ENCODE data around the gene SEPTIN10. TPM values are rescaled to one million over a fixed set of nuclear protein-coding genes. Genes with fewer than 3 reads are reported as not detected.

SEPTIN10 gene
- total and polyA plus RNA-seq, 2 of the 8 experiments (the other 6 are each of a cell fraction or from before 2014, with no cell fraction given): 23.7 to 101 TPM

DNA sequence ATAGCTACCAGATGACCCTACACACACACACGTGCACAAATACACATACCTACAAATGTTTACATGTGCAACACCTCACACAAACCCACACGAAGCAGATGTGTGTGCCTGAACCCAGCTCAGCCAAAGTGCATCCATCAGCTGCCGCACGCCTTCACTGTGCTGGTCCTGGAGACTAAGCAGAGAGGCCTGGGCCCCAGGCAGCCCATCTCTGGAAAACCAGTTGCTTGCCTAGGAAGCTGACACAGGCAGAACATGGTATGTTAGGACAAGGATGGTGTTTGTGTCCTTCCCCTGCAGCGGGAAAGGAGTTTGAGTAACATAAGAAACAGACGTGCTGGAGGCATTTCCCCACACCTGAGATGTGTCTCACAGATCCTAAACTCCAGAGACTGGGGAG lies 86.7 kb downstream of the SEPTIN10 start:
- no peak overlapping the region for H3K56ac ChIP-seq (replicated peaks; ENCODE audit: insufficient read length, low read depth, low read length)
- H3K79me1 ChIP-seq (ENCODE audit: low read depth, low read length): no peaks in the 10 kb centered on the region
- no peak overlapping the region for H2BK5ac ChIP-seq (ENCODE audit: low read depth, low read length)
- no peak overlapping the region for H2BK12ac ChIP-seq (ENCODE audit: low read depth, low read length)
- no peak overlapping the region for H2AFZ ChIP-seq (ENCODE audit: low read length)
- no peak overlapping the region for H3K9ac ChIP-seq (replicated peaks in 1 of 4; ENCODE audit: extremely low read depth in 1 of 4, low read depth in 3 of 4, low read length in 3 of 4)
- H2BK120ac ChIP-seq (replicated peaks; ENCODE audit: low read depth, low read length): no peak overlapping the region
- peaks cover 2% of the 10 kb centered on the region; the same call in 1 of the 2 replicates for H3K23me2 ChIP-seq (ENCODE audit: low read depth, low read length)
- H3K18ac ChIP-seq (ENCODE audit: extremely low read depth, low read length): no peak overlapping the region
- H2BK15ac ChIP-seq (ENCODE audit: low read length): no peak overlapping the region
- no peaks in the 10 kb centered on the region for H3K9me3 ChIP-seq (ENCODE audit: insufficient read depth in 2 of 2, low read depth in 1 of 2, low read length in 1 of 2)
- WGBS, 2 experiments (ENCODE audit: extremely low coverage in 1 of 2, insufficient coverage in 1 of 2, insufficient read length in 1 of 2, insufficient replicate concordance in 2 of 2, low coverage in 1 of 2, low lambda C conversion rate in 2 of 2, missing lambda C conversion rate in 1 of 2): 86% methylated on average over 6 of the region's 6 CpGs; no CpG with 5 or more reads in 1 of the 2 experiments
- no peak overlapping the region for H3K4ac ChIP-seq (replicated peaks; ENCODE audit: insufficient read length, low read depth, low read length)
- H4K20me1 ChIP-seq (replicated peaks in 1 of 2; ENCODE audit: control insufficient read depth in 1 of 2, insufficient read depth in 2 of 2, low read length in 2 of 2): no peaks in the 10 kb centered on the region
- 0 out of 2 replicates have a peak overlapping the region, but pooled peaks have one; percentile 60 for H4K8ac ChIP-seq (ENCODE audit: extremely low read depth, insufficient read depth, low read length)
- H3K4me2 ChIP-seq (ENCODE audit: insufficient read depth in 1 of 2, low read depth in 2 of 2, low read length in 2 of 2): no peak overlapping the region
- H3K79me2 ChIP-seq (ENCODE audit: control insufficient read depth in 1 of 2, insufficient read depth in 2 of 2, low read length in 2 of 2): no peaks in the 10 kb centered on the region
- H4K5ac ChIP-seq (ENCODE audit: insufficient read length, low read depth, low read length): no peak overlapping the region
- CTCF ChIA-PET (ENCODE audit: partially characterized antibody): interaction anchor here (3.3 to 4.6 kb wide), 2 partner anchors 16 to 19 kb away, joined by 13 to 26 read pairs; no protein-coding TSS in a partner anchor
- H3K36me3 ChIP-seq (ENCODE audit: control insufficient read depth in 2 of 4, insufficient read depth in 4 of 4, low read length in 3 of 4): no peaks in the 10 kb centered on the region
- no peak overlapping the region for H2AK5ac ChIP-seq (ENCODE audit: low read depth, low read length)
- POLR2A ChIA-PET (ENCODE audit: partially characterized antibody): no interaction called here
- DNase-seq (ENCODE audit: low read depth in 1 of 2, low spot score in 2 of 2) (no peak), FAIRE-seq (no peak)
- no peak overlapping the region for H2BK20ac ChIP-seq (ENCODE audit: low read length)
- no peak overlapping the region for H3K23ac ChIP-seq (ENCODE audit: insufficient read length)
- no peaks in the 10 kb centered on the region for H3K27me3 ChIP-seq (replicated peaks in 1 of 4; ENCODE audit: control insufficient read depth in 3 of 4, extremely low read depth in 1 of 4, insufficient read depth in 3 of 4, low read length in 3 of 4)
- no peak overlapping the region for H3K27ac ChIP-seq (ENCODE audit: low read depth, low read length)
- no peak overlapping the region for H3K4me3 ChIP-seq (ENCODE audit: extremely low read depth in 1 of 4, insufficient read depth in 2 of 4, low read depth in 3 of 4, low read length in 4 of 4)
- no peak overlapping the region for H3K14ac ChIP-seq (ENCODE audit: insufficient read length)
- H4K91ac ChIP-seq (replicated peaks; ENCODE audit: insufficient read length, low read length): no peak overlapping the region
- no peaks in the 10 kb centered on the region for H3K4me1 ChIP-seq (replicated peaks in 1 of 4; ENCODE audit: control insufficient read depth in 3 of 4, insufficient read depth in 4 of 4, low read length in 3 of 4)
- TF ChIP-seq POU5F1 (IDR thresholded peaks at IDR 0.05; ENCODE audit: low read depth, low read length): no peak
- no peak for TF ChIP-seq RFX5 (IDR thresholded peaks at IDR 0.05; ENCODE audit: borderline replicate concordance, low read depth, low read length)
- TF ChIP-seq, protein P1, sequence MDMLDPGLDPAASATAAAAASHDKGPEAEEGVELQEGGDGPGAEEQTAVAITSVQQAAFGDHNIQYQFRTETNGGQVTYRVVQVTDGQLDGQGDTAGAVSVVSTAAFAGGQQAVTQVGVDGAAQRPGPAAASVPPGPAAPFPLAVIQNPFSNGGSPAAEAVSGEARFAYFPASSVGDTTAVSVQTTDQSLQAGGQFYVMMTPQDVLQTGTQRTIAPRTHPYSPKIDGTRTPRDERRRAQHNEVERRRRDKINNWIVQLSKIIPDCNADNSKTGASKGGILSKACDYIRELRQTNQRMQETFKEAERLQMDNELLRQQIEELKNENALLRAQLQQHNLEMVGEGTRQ (IDR thresholded peaks at IDR 0.05; ENCODE audit: low read length): no peak
- no peak for TF ChIP-seq NANOG (IDR thresholded peaks at IDR 0.05; ENCODE audit: insufficient read depth, low read depth, low read length, poor library complexity, severe bottlenecking)
- TF ChIP-seq KDM4A (IDR thresholded peaks at IDR 0.05; ENCODE audit: low read depth, low read length, severe bottlenecking): no peak
- TF ChIP-seq GABPA (IDR thresholded peaks at IDR 0.05; ENCODE audit: borderline replicate concordance, insufficient read depth, low read length): no peak
- no peak for TF ChIP-seq JUND (IDR thresholded peaks at IDR 0.05; ENCODE audit: low read length)
- TF ChIP-seq TAF7 (optimal IDR thresholded peaks at IDR 0.05; ENCODE audit: borderline replicate concordance, low read depth, low read length): no peak
- TF ChIP-seq JUN (IDR thresholded peaks at IDR 0.05; ENCODE audit: low read depth, low read length): no peak
- TF ChIP-seq CREB1 (IDR thresholded peaks at IDR 0.05): no peak
- no peak for TF ChIP-seq SP2 (IDR thresholded peaks at IDR 0.05; ENCODE audit: low read length)
- no peak for TF ChIP-seq RNF2 (IDR thresholded peaks at IDR 0.05; ENCODE audit: borderline replicate concordance, low read depth, low read length, missing control alignments, poor library complexity, severe bottlenecking)
- TF ChIP-seq ASH2L (IDR thresholded peaks at IDR 0.05; ENCODE audit: low read length): no peak

Data from H1 (cell line).